GM21528 (cell line): ENCODE results near the gene KCNAB1.

Experiments
- ATAC-seq: cut with Tn5 transposase; IDR thresholded peaks from one replicate; pipeline ENCODE4 v1.9.1; 2021; ENCODE audit warnings: mild to moderate bottlenecking, moderate library complexity; ENCODE audit not compliant: unreplicated experiment, low FRiP score

Gene KCNAB1

GRCh38 chr3:156356537-156357363, 236.4 kb downstream of the KCNAB1 start:
- ATAC-seq, result no peak

- ATAC-seq, result no peak
Observed at GRCh38 chr3:156358232-156358631, 237.9 kb downstream of the KCNAB1 start.

- ATAC-seq, result no peak
Observed at GRCh38 chr3:156359368-156359767, 239.0 kb downstream of the KCNAB1 start.

GRCh38 chr3:156360083-156360482, 239.7 kb downstream of the KCNAB1 start:
- ATAC-seq, result no peak

DNA sequence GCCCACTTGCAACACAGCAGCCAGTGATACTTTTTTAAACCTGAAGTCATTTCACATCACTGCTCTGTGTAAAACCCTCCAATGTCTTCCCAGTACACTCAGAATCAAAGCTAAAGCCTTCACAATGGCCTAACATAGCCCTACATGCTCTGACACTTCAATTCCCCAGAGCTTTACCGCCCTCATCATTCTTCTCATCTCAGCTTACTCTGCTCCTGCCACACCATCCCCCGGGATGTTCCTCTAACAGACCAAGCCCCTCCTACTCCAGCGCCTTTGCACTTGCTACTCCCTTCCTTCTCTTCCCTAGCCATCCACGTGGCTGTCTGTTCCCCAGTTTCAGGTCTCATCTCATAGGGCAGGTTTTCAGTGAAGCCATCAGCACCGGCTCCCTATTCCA, 240.6 kb downstream of the KCNAB1 start:
- no peak for ATAC-seq

- no peak for ATAC-seq
Observed at GRCh38 chr3:156366559-156366958, 246.2 kb downstream of the KCNAB1 start.

DNA sequence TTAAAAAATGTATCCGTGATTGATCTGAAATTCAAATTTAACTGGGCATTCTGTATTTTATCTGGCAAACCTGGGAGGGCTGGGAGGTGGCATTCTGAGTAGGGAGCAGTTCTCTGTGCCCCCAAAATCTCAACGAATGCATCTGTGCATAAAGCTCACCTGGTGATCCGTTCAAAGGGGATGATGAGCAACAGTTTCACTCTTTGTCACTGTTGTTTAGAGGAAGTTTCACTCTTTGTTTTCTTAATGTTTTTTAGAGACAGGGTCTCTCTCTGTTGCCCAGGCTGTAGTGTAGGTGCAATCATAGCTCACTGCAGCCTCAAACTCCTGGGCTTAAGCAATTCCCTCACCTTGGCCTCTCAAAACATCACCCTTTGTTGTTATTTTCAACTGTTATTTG, 247.8 kb downstream of the KCNAB1 start:
- no peak for ATAC-seq

DNA sequence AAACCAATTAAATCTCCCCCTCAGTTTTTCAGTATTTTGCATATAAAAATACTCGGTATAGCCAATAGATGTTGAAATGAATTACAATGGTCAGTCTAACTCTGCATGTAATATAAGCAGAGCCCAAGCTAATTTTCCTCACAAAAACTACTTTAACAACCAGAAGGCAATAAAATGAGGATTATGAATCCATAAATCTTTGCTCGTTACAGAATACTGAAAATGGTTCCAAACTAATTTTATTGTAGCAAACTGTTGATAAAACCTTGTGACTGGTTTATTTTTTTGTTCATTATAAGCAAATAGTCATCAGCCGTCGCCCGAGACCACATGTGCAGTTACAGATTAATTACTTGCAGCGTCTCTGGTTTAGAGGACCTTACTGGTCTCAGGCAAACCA, 251.3 kb downstream of the KCNAB1 start:
- no peak for ATAC-seq

DNA sequence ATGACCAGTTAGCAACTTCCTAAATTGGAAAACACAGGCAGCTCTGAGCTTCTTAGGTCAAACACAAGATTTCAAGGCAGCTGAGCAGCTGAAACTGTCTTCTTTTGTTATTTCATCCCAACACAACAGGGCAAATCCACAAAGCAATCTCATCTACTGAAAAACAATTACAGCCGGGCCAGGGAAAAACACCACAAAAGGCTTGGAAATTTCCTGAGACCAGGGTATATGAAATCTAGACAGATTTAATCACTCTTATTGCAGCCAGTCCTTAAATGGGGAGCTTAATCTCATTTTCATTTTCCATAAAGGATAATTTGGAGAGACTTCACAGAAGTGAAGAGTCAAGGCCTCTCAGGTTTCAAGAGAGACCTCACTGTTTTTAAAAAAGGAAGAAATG, 252.7 kb downstream of the KCNAB1 start:
- ATAC-seq, result no peak

GRCh38 chr3:156373654-156374053, 253.3 kb downstream of the KCNAB1 start:
- no peak for ATAC-seq

DNA sequence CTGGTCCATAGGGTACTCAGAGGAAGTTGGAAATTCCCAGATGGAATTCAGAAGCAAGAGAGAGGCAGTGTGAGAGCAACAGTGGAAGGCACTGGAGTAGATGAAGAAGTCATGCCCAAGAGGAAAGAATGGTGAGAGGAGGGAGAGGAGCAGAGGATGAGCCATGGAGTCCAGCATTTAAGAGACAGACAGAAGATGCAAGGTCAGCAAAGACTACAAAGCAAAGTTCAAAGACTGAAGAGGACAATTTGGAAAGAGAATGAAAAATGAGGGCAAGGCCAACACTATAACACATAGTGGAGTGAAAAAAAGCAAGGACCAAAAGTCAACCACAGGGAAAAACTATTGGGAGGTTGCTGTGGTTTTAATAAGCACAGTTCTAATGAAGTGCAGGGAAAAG, 255.8 kb downstream of the KCNAB1 start:
- no peak for ATAC-seq

DNA sequence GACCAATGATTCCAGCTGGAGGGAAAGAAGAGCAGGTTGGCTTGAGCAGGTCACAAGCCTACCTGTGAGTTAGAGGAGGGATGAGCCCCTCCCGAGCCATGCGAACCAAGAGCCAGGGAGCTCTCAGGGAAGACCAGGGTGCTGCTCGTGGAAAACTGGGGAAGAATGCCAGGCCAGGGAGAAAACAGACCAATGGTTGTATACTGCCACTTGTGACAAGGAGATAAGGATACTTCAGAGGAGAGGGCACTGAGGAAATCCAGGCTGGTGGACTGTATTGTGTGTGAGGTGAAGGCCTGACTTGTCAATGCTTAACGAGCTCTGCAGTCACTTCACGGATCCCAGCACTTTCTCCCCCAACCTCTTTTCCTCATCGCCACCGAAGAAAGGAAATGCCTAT, 256.9 kb downstream of the KCNAB1 start:
- no peak for ATAC-seq

DNA sequence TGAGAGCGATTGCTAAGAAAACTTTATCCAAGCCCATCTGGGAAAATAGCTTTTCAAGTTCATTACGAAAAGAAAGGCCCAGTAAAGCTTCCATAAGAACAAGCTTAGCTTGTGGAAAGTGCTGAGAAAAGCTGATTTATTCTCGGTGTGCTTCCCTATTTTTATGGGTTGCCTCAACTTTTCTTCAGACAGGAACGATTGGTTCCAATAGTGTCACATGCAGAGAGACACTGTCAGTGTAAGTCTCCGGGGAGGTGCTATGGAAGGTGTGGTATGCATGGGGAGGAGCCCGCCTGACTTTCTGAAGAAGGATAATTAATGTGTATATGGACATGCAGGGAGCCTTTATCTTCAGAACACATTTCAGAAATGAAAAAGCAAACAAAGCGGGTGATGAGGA, 257.3 kb downstream of the KCNAB1 start:
- no peak for ATAC-seq

DNA sequence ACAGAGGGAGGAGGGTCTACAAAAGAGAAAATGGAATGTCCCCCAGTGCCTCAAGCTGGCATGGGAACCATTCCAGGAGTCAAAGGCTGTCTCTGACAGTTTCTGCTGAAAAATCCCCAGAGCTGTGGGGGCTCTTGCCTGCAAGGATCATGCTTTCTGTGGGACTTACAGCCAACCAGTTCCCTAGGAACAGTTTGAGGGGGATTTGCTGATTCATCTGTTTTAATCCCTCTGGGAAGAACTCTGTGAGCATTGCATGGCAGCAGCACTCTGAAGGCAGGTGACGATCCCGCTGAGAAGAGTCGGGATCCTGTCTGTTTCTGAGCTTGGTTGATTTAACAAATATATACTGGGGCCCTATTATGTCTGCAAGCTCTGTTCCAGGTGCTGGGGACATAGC, 258.5 kb downstream of the KCNAB1 start:
- no peak for ATAC-seq

GRCh38 chr3:156379327-156379726, 258.9 kb downstream of the KCNAB1 start:
- ATAC-seq, result no peak

GRCh38 chr3:156381253-156381652, 260.9 kb downstream of the KCNAB1 start:
- no peak for ATAC-seq

DNA sequence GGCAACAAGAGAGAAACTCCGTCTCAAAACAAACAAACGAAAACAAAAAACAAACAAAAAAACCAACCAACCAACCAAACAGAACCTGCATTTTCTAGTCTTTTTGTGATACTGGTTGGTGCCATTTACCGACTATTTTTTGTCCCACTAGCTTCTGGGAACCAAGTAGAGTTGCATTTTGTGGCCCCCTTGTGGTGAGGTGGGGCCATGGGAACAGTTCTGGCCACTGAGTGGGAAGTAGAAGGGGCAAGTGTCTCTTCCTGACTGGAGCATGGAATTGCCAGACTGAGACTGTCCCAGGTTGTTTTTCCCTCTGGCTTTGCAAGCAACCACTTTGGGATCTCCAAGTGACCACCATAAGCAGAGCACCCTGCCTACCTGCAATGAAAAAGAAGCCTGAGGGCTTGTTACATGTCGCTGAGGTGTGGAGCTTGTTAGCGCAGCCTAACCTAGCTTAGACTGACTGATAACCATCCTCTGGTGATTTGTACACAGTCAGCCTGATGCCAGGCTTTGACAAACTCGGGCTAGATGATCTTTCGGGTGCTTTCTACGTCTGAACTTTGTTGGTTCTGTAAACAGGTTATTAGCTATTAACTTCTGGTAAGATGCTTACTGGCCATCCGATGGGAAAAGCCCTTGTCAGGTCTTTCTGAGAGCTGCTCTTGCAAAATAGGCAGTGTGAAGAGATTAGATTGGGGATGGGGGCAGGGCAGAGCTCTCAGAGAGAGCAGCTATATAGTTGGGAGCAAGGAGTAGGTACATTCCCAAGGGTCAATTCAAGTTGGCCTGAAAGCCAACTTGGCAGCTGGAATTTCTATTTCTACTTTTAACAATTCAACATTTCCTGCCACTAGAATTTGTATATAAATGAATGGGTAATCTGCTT, 262.3 kb downstream of the KCNAB1 start:
- peak; percentile 63 for ATAC-seq

DNA sequence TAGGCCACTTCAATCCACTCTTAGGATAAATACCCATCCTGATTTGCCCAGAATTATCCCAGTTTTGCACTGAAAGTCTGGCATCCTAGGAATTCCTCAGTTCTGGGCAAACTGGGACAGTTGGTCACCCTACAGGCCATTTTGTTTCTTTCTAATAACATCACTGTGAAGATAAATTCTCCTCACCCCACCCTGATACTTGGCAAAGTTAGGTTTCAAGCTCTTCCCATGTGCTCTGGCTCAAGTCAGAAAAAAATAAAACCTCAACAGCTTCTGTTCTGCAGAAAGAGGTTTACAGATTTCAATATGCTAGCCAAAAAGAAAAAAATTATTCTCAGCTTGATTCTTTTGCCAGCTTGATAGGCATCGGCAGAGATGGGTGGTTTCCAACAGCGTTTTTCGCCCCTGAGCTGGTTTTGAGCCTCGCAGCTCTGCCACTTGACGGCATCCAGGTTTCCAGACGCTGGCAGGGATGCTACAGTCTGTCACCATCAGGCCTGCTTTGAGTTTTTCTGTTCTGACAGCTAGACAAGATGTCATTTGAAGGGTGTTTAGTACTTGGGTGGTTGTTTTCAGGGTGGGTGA, 263.2 kb downstream of the KCNAB1 start:
- no peak for ATAC-seq

GRCh38 chr3:156388497-156389448, 268.4 kb downstream of the KCNAB1 start:
- ATAC-seq, result no peak

- no peak for ATAC-seq
Observed at GRCh38 chr3:156389449-156389950, 269.1 kb downstream of the KCNAB1 start.
